ENCODE data around the gene PFDN1.

Gene PFDN1

GRCh38 chr5:140328036-140328764, 25.3 kb upstream of the PFDN1 start:
- no peak for DNase-seq

GRCh38 chr5:140327589-140327988, 24.7 kb upstream of the PFDN1 start:
- no peak for DNase-seq

GRCh38 chr5:140325486-140325885, 22.6 kb upstream of the PFDN1 start:
- DNase-seq: no peak

- DNase-seq: no peak
Measured at GRCh38 chr5:140324617-140325241, 21.8 kb upstream of the PFDN1 start.

- no peak for DNase-seq
Measured at GRCh38 chr5:140324041-140324600, 21.2 kb upstream of the PFDN1 start.

GRCh38 chr5:140322751-140323731, 20.1 kb upstream of the PFDN1 start:
- DNase-seq: no peak

GRCh38 chr5:140321796-140322195, 18.9 kb upstream of the PFDN1 start:
- no peak for DNase-seq

- no peak for DNase-seq
Measured at GRCh38 chr5:140319833-140320232, 16.9 kb upstream of the PFDN1 start.

- no peak for DNase-seq
Measured at GRCh38 chr5:140318792-140319191, 15.9 kb upstream of the PFDN1 start.

- no peak for DNase-seq
Measured at GRCh38 chr5:140317859-140318258, 15.0 kb upstream of the PFDN1 start.

- DNase-seq: no peak
Measured at GRCh38 chr5:140312791-140313189, 9.9 kb upstream of the PFDN1 start.

- DNase-seq: no peak
Measured at GRCh38 chr5:140312067-140312790, 9.3 kb upstream of the PFDN1 start.

GRCh38 chr5:140311011-140311467, 8.1 kb upstream of the PFDN1 start:
- DNase-seq: no peak

GRCh38 chr5:140310434-140310833, 7.5 kb upstream of the PFDN1 start:
- DNase-seq: no peak

GRCh38 chr5:140309706-140310249, 6.9 kb upstream of the PFDN1 start:
- DNase-seq: no peak

- DNase-seq: no peak
Measured at GRCh38 chr5:140305471-140305870, 2.6 kb upstream of the PFDN1 start.

GRCh38 chr5:140303966-140304365, 1.1 kb upstream of the PFDN1 start:
- no peak for DNase-seq

GRCh38 chr5:140301136-140301535, 1.8 kb downstream of the PFDN1 start:
- no peak for DNase-seq

GRCh38 chr5:140299056-140299455, 3.8 kb downstream of the PFDN1 start:
- no peak for DNase-seq

- DNase-seq: no peak
Measured at GRCh38 chr5:140298183-140298601, 4.7 kb downstream of the PFDN1 start.

- DNase-seq: no peak
Measured at GRCh38 chr5:140297283-140297682, 5.6 kb downstream of the PFDN1 start.

- DNase-seq: no peak
Measured at GRCh38 chr5:140296289-140296688, 6.6 kb downstream of the PFDN1 start.

Measured in KG1 (cell line).